Heart right ventricle (tissue), 16 donors: Measurements from ENCODE around the gene C10orf62. TPM values are rescaled to one million over a fixed set of nuclear protein-coding genes. Genes with fewer than 3 reads are reported as not detected.
A peak's percentile ranks its signal among the peaks of the same experiment; 100 is the strongest.

Source experiments
- ATAC-seq, 8 donors: fragments of 200-7000 bp; cut with Tn5 transposase; one replicate each; pipeline ENCODE4 v1.9.1; 2020; ENCODE audit warnings: mild to moderate bottlenecking in 8 of 8, moderate library complexity in 8 of 8, moderate number of reproducible peaks in 1 of 8
- DNase-seq, 2 donors: peaks; one replicate each; pipeline ENCODE4 v3.0.0-alpha.2; 2020
- H3K27ac ChIP-seq, 10 donors: fragments of 200-600 bp; sonication (generic) in 2 of 10; one replicate each; pipeline versions ENCODE4 v1.5.0 to v1.8.0; 2020 to 2022; ENCODE audit warnings: mild to moderate bottlenecking in 3 of 10
- H3K27me3 ChIP-seq, 7 donors: fragments of 200-600 bp; one replicate each; pipeline ENCODE4 v1.8.0; 2021 to 2022; ENCODE audit warnings: mild to moderate bottlenecking in 2 of 7
- H3K36me3 ChIP-seq, 9 donors: fragments of 200-600 bp; sonication (generic) in 1 of 9; one replicate each; pipeline versions ENCODE4 v1.5.0 to v1.8.0; 2020 to 2022; ENCODE audit warnings: mild to moderate bottlenecking in 2 of 9
- H3K4me1 ChIP-seq, 9 donors: fragments of 200-600 bp; sonication (generic) in 1 of 9; one replicate each; pipeline versions ENCODE4 v1.5.0 to v1.8.0; 2020 to 2022; ENCODE audit warnings: mild to moderate bottlenecking in 4 of 9
- H3K4me3 ChIP-seq, 10 donors: fragments of 200-600 bp; sonication (generic) in 2 of 10; one replicate each; pipeline versions ENCODE4 v1.5.0 to v1.8.0; 2020 to 2022; ENCODE audit warnings: mild to moderate bottlenecking in 7 of 10, moderate library complexity in 2 of 10
- H3K9me3 ChIP-seq, 11 donors: fragments of 200-600 bp in 10 of 11; sonication (generic) in 2 of 11; one replicate each; pipeline versions ENCODE4 v1.5.0 to v1.8.0; 2013 to 2022; ENCODE audit warnings: mild to moderate bottlenecking in 2 of 11, control low read depth in 1 of 11, moderate library complexity in 1 of 11
- WGBS, 2 donors: extraction: QIAGEN DNeasy Blood & Tissue Kit; methylation state at CpG; one replicate each; pipeline ENCODE4 v1.1.7; 2013; ENCODE audit warnings: inconsistent platforms in 1 of 2; 5-methylcytosine and 5-hydroxymethylcytosine counted together
- intact Hi-C, 10 donors: fragments of 100-400 bp; cut with DNase I; formaldehyde crosslinking; loops; one replicate each; pipeline versions ENCODE4 v1.11.1 to v1.14.2; 2022
- polyA plus RNA-seq, 2 donors: library from polyadenylated mRNA; stranded (reverse); fragments of 200-250 nt; gene quantifications; one replicate each; pipeline ENCODE4 v1.2.3, GENCODE V29; 2013
- total RNA-seq, 10 donors: library from RNA; stranded (reverse); fragmentation: NEBNext Ultra II Directional in 3 of 10; extraction: Animal tissue kit (Norgen Biotek cat#: 25700) in 3 of 10; gene quantifications; one replicate each; pipeline versions ENCODE4 v1.2.1 to v1.2.4, GENCODE V29; 2021 to 2023
- TF ChIP-seq, protein P1 (sequence below), 9 donors: fragments of 200-600 bp; sonication (generic) in 2 of 9; IDR thresholded peaks; one replicate each; pipeline versions ENCODE4 v1.5.0 to v1.8.0; 2021 to 2022; ENCODE audit warnings: antibody characterized with exemption in 9 of 9, mild to moderate bottlenecking in 5 of 9, moderate library complexity in 1 of 9
- donor health status: Arrhythmogenic right ventricular cardiomyopathy.
- donor health status: ischemic (EF 13 %, LVEDD 7.1; RV severe dilation, severe dysfunction).
- donor health status: healthy with polysubstance abuse.
- donor health status: DM: no; HTN: yes; CAD: no.
- donor health status: DM: no; HTN: no; CAD: no.
- donor health status: ischemic (EF 25% LVEDD 6.9; RV normal size, moderate dysfunction).
- donor health status: ischemic (EF 25% LVEDD 5.7; RV mildly dilated, moderate dysfunction).
- donor health status: healthy.
- donor health status: DM: yes; HTN: yes; CAD: no.
- donor health status: Ischemic cardiomyopathy.
- donor health status: ischemic (EF 35%, LVEDD 5.7; RV mildly dilated, moderate dysfunction).
- donor health status: nonischemic (EF 11% LVEDD 7.7; RV severe dilation, severe dysfunction).
- donor health status: DM: yes; HTN: yes; CAD: no.
- donor health status: PGD.
- donor health status: ischemic (EF 29% LVEDD 5.4; RV normal size, mild dysfunction).
- donor health status: nonischemic (EF 23%, LVEDD 6.1; RV moderate dilation, normal function).

Gene C10orf62
- total and polyA plus RNA-seq, 12 donors, result 0.20 to 2.4 (median 1.1) TPM; not detected in 2

DNA sequence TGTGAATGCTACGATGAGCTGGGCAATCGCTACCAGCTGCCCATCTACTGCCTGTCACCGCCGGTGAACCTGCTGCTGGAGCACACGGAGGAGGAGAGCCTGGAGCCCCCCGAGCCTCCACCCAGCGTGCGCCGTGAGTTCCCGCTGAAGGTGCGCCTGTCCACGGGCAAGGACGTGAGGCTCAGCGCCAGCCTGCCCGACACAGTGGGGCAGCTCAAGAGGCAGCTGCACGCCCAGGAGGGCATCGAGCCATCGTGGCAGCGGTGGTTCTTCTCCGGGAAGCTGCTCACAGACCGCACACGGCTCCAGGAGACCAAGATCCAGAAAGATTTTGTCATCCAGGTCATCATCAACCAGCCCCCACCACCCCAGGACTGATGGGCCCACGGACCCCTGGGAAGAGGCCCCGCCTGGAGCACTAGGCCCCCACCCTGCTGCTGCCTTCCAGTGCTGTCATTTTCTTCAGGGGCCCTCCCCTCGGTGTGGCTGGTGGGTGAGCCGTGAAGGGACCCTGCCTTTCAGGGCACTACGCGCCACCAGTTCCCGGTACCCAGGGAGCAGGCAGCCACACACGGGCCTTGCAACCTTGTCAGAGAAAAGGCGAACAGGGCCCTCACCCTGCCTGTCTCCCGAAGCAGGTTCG is 19.3 kb upstream of the C10orf62 start:
- DNase-seq (no peak), ATAC-seq (peak in 1 of 8 donors; percentile 10)
- WGBS, 2 donors, result 94 to 95% methylated on average over 33 of the region's 33 CpGs
- Histone ChIP-seq H3K27me3 (no peaks in the 10 kb centered on the region), H3K4me1 (peaks cover 4 to 47% (median 26%) of the 10 kb centered on the region in 9 donors), H3K4me3 (no peak overlapping the region), H3K36me3 (peaks cover 0 to 45% (median 16%) of the 10 kb centered on the region in 9 donors), H3K9me3 (no peaks in the 10 kb centered on the region), H3K27ac (peak overlapping the region in 6 of 10 donors; percentile 4 to 95 (median 88))
- TF ChIP-seq, protein P1, sequence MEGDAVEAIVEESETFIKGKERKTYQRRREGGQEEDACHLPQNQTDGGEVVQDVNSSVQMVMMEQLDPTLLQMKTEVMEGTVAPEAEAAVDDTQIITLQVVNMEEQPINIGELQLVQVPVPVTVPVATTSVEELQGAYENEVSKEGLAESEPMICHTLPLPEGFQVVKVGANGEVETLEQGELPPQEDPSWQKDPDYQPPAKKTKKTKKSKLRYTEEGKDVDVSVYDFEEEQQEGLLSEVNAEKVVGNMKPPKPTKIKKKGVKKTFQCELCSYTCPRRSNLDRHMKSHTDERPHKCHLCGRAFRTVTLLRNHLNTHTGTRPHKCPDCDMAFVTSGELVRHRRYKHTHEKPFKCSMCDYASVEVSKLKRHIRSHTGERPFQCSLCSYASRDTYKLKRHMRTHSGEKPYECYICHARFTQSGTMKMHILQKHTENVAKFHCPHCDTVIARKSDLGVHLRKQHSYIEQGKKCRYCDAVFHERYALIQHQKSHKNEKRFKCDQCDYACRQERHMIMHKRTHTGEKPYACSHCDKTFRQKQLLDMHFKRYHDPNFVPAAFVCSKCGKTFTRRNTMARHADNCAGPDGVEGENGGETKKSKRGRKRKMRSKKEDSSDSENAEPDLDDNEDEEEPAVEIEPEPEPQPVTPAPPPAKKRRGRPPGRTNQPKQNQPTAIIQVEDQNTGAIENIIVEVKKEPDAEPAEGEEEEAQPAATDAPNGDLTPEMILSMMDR (IDR thresholded peaks at IDR 0.05), result no peak
- intact Hi-C loops, result loop anchor here in 4 of 10 donors (2.0 to 5.0 kb wide), 2 partner anchors 41 to 42 kb away; no protein-coding TSS in a partner anchor

DNA sequence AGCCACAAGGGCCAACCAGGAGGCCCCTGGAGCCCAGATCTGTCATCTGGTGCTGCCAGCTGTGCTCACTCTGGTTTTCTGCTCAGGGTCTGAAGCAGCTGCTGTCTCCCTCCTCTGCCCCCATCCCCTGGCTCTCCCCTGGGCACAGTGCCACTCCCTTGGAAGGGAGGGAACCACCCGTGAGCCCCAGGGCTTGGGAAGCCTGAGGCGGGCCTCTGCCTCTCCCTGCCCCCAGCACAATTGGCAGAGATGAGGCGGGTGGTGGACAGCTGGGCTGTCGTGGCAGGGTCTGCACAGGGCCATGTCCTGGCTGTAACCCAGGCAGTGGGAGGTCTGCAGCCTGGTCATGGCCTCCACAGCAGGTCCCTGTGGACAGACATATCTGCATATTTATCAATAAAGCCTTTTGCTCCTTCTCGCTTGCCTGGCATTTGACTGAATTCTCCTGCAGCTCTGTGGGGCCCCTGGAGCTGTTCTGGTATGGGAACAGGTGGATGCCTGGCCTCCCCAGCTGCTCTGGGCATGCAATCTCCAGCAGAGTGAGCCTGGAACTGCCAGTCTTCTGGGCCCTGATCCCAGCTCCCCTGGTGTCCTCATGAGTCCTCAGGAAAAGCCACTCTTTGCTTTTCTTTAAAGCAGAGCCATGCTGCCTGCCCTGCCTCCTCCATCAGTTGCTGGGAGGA is 18.6 kb upstream of the C10orf62 start:
- WGBS, 2 donors, result 63 to 68% methylated on average over 5 of the region's 5 CpGs
- intact Hi-C loops, result loop anchor here in 4 of 10 donors (2.0 to 5.0 kb wide), 2 partner anchors 40 to 41 kb away; no protein-coding TSS in a partner anchor
- Histone ChIP-seq H3K27ac (peak overlapping the region in 7 of 10 donors; percentile 26 to 95 (median 87)), H3K36me3 (peaks cover 0 to 45% (median 16%) of the 10 kb centered on the region in 9 donors), H3K9me3 (no peaks in the 10 kb centered on the region), H3K27me3 (no peaks in the 10 kb centered on the region), H3K4me1 (peaks cover 4 to 52% (median 33%) of the 10 kb centered on the region in 9 donors), H3K4me3 (no peak overlapping the region)
- TF ChIP-seq, protein P1 (IDR thresholded peaks at IDR 0.05), result no peak
- DNase-seq, result no peak
- peak in 5 of 8 donors; percentile 22 to 38 (median 33) for ATAC-seq

DNA sequence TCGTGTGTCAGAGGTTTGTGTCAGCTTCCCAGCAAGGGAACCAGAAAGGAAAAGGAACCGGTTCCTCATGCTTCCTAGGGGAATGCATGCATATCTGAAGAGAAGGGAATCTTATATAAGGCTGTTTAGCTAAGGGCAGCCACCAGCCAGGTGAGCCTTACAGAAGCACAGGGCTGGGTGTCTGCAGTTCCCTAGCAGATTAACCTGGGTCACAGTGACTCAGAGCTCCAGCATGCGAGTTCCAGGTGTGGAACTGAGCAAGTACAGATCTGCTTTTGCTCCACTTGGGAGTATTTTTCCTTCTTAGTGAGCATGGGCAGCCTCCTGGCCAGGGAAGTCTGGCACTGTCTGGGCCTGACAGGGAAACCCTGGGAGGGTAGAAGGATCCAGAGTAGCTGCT is 17.9 kb upstream of the C10orf62 start:
- Histone ChIP-seq H3K9me3 (no peaks in the 10 kb centered on the region), H3K27ac (peak overlapping the region in 8 of 10 donors; percentile 54 to 95 (median 86)), H3K36me3 (peaks cover 0 to 45% (median 16%) of the 10 kb centered on the region in 9 donors), H3K27me3 (no peaks in the 10 kb centered on the region), H3K4me3 (no peak overlapping the region), H3K4me1 (peaks cover 4 to 57% (median 35%) of the 10 kb centered on the region in 9 donors)
- no peak for ATAC-seq
- TF ChIP-seq, protein P1 (IDR thresholded peaks at IDR 0.05), result no peak
- WGBS, 2 donors, result 74 to 77% methylated on average over 3 of the region's 3 CpGs
- no peak for DNase-seq
- intact Hi-C loops, result loop anchor here in 8 of 10 donors (1.0 to 5.0 kb wide), 5 partner anchors 38 to 41 kb away; no protein-coding TSS in a partner anchor

DNA sequence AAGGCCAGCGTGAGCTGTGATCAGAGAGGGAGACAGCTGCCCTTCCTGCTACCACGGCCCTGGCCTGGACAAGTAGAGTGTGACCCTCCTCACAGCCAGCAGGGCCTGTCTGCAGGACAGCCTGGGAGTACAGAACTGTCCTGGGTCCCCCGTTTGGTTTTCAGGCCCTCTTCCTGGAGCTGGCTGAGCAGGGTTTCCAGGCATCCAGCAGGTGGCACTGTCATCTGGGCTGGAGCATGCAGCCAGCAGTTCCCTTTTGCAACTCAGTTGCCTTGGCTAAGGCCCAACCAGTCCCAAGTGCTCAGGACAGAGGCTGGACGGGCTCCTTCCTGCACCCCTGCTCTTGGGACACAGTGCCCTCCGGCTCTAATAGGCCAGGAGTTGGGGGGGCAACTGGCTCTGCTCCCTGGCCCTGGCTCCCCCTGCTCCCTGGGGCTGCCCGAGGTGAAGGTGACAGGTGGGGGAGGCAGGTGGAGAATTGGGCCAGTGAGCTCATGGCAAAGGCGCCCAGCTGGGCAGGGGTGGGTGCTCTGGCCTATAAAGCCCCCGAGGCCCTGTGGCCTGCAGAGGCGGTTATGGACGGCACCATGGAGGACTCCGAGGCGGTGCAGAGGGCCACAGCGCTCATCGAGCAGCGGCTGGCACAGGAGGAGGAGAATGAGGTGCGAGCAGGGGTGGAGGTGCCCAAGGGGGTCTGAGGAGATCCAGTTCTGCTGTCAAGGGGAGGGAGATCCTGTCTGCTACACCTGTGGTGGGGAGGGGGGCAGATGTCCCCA is 17.1 kb upstream of the C10orf62 start, which contains the start of gene ANKRD2:
TSS of gene ANKRD2 (plus strand) at position 566 of the 776 bp plus-strand sequence. CDS start at position 576, 10 bp downstream.
- Histone ChIP-seq H3K27ac (peak within 1 kb of the TSS; percentile 65 to 95 (median 80)), H3K4me1 (peaks cover 4 to 57% (median 35%) of the 10 kb centered on the region in 9 donors), H3K4me3 (peak within 1 kb of the TSS in 5 of 10 donors; percentile 2 to 26 (median 16)), H3K27me3 (no peaks in the 10 kb centered on the region), H3K9me3 (no peaks in the 10 kb centered on the region), H3K36me3 (peaks cover 0 to 45% (median 16%) of the 10 kb centered on the region in 9 donors)
- TF ChIP-seq, protein P1 (IDR thresholded peaks at IDR 0.05), result peak; percentile 52 to 87 (median 82)
- 62 to 67% methylated on average over 16 of the region's 16 CpGs for WGBS, 2 donors
- DNase-seq, result peak; percentile 76 to 84
- intact Hi-C loops, result loop anchor here in 7 of 10 donors (1.0 to 5.0 kb wide), 4 partner anchors 37 to 40 kb away; no protein-coding TSS in a partner anchor
- ATAC-seq, result peak; percentile 64 to 85 (median 74)
